ENCODE measurements around the gene DHX8.

The DHX8 gene

DNA sequence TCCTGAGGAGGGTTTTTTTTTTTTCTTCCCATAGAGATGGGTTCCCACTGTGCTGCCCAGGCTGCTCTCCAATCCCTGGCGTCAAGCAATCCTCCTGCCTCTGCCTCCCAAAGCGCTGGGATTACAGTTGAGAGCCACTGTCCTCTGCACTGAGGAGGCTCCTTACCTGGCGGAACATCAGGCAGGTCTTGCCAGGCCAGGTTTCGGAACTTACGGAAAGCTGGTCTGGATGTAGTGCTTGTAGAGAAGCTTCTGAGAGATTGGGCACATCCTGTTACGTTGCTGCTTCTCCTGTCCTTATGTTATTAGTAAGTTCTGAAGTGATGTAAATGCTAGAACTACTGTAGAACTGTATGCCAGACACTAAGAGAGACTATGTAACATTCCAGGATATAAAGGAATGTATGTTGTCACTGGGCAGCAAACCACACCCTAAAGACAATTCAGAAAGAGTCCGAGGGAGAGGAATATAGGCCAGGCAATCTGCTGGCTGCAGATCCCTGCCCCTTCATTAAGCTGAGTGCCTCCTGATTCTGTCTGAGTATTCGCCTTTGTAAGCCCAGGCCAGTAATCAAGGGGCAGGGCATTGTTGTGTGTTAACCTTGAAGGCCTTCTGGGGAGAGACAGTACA, 41.3 kb downstream of the DHX8 start:
- DNase-seq (ENCODE audit: low read depth in 2 of 2), result no peak

DNA sequence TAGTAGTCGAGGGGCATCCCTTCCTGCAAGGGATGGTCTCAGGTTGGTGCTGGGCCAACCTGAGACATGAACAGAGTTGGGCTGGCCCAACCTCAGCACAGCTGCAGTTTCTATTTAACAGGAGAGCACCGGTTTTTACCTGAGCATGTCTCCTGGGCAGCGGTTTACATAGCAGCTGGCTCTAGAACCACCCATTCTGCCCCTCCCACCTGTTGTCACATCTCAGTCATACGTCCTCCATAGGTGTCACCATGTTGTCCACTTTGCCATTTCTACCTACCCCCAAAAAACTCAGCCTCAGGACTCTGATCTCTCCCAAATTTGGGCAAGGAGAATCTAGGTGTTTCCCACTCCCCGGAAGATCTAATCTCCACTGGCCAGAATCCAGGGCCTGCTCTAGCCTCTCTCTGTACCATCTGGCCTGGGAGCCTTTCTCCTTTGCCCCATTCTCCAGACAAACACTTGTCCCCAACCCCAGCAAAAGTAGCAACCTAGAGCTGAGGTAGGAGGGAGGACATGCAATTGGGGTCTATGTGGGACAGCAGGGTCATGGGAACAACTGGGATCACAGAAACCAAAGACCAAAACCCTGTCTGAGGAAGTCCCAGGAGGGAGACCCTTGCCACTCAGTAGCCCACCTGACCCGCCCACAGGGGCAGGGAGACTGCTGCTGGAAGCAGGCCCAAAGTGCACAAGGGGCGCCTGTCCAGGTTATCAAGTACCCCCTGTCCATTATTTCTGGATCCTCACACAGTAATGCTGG, 43.3 kb downstream of the DHX8 start:
- DNase-seq (ENCODE audit: low read depth in 2 of 2), result no peak

DNA sequence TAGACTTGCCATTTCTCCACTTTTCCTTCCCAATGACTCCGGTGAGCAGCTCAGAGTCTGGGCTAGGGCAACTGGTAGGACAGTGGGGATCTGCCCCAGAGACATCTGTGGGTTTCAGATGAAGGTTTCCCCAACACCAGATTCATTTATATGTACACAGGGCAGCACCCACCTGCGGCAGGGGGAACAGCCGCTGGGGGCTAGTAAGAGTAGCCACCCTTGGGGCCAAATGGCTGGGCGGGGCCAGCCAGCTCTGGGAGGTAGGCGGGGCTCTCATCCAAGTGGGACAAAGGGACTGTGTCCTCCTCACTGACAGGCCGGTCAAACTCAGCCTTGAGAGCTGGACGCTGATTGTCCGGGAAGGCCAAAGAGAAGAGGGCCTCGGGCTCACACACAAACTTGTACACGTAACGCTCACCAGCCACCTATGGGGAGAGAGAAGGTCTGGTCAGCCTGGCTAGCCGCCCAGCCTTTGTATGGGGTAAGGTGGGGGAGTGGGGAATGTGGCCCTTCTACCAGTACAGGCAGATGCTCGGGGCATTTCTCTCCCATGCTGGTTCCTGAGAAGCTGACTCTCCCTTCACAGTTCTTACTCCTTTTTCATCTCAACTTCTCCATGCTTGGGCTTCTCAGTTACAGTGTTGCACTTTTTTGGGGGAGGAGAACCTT, 44.7 kb downstream of the DHX8 start:
- DNase-seq (ENCODE audit: low read depth in 2 of 2), result no peak

DNA sequence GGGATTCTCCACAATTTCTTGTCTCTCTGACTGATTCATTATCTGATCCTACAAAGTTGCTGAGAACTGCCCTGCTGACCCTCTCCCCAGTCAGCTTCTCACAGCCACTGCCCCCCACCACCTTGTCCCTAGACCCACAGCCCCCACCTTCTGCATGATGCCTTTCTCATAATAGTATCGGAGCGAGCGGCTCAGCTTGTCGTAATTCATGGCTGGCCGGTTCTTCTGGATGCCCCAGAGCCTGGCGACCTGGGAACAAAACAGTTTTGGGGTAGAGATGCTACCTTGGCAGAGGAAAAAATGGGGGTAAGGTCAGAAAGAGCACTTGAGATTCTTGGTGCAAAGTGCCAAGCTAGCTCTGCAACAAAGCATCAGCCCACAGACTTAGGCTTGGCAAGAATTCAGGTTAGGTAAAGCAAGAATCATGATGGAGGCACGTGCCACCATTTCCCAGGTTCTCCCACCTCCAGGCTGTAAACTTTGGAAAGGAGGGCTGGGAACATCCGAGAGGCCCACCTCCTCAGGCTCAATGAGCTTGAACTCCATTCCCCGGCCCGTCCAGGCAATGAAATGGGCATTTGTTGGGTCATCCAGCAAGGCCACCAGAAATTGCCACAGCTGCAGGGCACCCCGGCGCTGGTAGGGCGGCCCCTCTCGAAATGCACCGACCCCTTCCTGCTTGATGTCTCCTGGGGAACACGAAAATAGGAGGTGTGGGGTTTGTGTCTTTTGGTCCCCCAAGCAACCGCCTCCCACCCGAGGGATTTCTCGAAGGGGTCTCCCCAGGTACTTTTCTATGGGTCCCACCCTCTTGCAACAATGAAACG, 45.4 kb downstream of the DHX8 start:
- DNase-seq (ENCODE audit: low read depth in 2 of 2), result no peak

DNA sequence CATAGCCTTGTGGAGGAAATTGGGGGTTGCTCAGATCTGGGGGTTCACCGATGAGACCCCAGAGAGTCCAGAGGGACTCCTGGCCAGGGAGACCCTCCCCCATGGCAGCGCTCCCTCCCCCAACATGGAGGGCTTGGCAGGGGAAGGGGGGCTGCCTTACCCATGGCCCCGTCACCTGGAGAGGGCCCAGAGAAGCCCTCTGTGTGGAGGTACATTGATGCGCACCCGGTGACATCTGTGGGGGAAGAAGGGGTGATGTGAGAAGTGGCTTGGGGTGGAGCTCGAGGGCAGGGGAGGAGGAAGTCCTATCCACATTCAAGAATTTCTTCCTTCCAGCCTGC, 46.1 kb downstream of the DHX8 start:
- DNase-seq (ENCODE audit: low read depth in 2 of 2), result no peak

DNA sequence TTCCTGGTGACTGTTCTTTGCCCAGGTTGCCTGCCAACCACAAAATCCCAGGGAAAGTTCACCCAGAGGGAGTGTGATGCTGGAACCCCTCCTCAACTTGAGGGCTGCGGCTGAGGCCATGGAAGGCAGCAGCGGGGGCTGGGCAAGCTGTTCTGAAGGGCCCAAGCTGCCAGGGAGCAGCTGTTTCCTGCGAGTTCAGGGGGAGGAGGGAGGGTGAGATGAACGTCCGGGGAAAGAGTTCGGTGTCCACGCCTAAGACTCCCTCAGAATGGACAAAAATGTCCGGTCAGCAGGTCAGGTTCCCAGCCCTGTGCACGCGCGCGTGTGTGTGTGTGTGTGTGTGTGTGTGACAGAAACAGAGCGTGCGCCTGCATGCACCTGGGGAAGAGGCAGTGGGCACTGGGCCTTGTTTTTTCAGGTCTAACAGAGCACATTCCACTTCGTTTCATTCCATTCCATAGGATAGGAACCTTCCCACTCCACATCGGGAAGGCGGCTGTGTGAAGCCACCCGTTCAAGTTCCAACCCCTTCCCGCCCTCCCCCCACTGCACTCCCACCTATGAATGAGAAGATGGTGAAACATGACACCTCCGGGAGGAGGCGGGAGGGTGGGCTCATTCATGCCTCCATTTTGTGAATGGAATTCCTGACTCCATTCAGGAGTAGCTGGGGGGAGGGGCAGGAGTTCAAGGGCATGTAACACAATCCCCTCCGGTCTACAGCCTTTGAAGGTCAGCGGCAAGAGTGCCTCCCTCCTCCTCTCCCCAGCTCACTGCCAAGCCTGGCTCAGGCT, 46.7 kb downstream of the DHX8 start:
- no peak for DNase-seq (ENCODE audit: low read depth in 2 of 2)

DNA sequence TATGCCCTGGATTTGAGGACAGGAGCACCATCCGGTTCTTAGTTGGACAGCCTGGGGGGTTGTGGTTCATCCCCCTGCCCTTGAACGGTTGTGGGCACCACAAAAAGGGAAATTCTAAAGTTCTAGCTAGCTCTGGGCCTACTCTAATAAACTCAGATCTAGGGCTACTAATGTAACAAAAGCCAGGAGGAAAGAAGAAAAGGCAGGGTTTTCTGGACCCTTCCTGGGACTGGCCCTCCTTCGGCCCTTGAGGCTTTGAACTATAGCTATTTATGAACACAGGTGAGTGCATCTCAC, 47.3 kb downstream of the DHX8 start:
- DNase-seq (ENCODE audit: low read depth in 2 of 2), result no peak

DNA sequence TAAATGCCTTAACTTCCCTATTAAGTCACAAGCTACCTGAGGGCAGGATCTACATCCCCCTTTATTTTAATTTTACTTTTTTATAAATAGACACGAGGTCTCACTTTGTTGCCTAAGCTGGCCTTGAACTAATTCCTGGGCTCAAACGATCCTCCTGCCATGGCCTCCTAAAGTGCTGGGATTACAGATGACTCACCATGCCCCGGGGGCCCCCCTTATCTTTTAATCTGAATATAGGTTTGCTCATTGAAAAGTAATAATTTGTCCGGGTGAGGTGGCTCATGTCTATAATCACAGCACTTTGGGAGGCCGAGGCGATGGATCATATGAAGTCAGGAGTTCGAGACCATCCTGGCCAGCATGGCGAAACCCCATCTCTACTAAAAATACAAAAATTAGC, 48.2 kb downstream of the DHX8 start:
- DNase-seq (ENCODE audit: low read depth in 2 of 2), result no peak

DNA sequence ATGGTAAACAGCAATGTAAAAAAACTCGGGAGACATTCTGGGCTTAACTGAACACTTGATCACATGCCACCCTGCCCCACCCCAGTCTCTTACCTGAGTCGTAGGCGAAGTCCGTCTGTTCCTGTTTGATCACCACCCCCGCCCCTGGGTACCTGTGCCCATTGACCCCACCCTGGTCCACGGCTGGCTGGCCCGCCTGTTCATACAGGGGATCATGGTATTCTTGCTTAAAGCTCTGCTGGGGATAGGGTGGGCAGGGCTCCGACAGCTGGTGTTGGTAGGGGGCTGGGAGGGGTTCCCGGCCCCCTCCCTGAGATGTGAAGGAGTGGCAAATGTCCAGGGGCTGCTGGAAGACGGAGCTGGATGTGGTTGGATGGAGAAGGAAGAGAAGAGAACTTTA, 48.8 kb downstream of the DHX8 start:
- no peak for DNase-seq (ENCODE audit: low read depth in 2 of 2)

DNA sequence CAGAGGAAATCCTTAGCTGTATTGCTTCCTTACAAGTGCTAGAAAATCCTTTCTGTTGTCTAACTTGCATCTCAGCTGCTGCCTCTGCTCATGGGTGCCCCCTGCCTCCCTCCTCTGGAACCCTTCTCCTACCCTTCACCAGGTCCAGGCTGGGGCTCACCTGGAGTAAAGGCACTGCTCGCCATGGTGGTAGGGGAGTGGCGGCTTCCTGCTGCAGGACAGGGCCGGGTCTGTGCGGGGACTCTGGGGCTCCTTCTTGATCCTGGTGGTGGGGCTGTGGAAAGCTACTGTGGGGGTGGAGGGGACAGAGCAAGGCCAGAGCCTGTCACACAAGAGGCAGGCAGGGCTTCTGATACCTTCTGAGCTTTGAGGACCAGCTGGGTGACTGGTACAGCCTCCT, 49.9 kb downstream of the DHX8 start:
- DNase-seq (ENCODE audit: low read depth in 2 of 2), result no peak

DNA sequence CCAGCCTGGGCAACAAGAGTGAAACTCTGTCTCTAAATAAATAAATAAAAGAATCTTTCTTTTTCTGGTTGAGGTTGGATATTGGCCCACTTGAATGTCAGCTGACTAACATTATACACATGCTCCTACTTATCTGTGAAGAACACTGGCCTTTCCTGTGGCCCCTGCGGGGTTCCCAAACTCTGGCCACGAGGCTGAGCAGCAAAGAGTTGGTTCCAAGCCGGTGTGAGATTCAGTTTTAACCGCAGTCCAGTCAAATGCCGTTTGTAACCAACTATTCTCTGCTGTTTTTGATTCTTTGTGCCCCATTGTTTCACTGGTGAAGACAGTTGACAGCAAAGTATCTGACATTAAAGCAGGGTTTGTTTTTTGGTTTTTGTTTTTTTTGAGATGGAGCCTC, 51.1 kb downstream of the DHX8 start:
- no peak for DNase-seq (ENCODE audit: low read depth in 2 of 2)

DNA sequence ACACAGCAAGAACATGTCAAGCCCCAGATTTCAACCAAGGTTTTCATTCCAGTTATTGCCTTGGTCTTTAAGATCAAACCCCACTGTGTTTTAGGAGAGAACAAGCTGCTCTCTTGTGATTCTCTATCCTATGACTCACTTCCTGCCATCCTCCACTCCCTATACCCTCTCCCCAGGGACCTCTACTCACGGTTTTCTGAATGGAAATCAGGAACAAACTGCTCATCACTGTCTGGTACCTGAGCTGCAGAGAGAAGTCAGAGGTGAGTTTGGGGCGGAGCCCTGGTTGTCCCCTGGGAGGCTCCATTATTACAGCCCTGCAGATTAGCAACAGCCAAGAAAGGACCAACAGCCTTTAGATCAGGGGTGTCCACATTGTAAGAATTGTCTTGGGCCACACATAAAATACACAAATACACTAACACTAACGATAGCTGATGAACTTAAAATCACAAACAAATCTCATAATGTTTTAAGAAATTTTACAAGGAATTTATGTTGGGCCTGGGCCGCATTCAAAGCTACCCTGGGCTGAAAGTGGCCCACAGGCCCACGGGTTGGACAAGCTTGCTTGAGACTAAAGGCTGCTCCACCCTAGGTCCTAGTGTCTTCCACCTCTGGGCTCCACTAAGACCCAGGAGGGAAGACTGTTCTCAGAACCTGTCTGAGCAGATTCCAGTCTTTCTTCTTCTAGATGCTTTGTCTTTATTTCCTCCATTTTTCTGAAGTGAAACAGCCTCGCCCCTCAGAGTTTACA, 52.6 kb downstream of the DHX8 start:
- no peak for DNase-seq (ENCODE audit: low read depth in 2 of 2)

DNA sequence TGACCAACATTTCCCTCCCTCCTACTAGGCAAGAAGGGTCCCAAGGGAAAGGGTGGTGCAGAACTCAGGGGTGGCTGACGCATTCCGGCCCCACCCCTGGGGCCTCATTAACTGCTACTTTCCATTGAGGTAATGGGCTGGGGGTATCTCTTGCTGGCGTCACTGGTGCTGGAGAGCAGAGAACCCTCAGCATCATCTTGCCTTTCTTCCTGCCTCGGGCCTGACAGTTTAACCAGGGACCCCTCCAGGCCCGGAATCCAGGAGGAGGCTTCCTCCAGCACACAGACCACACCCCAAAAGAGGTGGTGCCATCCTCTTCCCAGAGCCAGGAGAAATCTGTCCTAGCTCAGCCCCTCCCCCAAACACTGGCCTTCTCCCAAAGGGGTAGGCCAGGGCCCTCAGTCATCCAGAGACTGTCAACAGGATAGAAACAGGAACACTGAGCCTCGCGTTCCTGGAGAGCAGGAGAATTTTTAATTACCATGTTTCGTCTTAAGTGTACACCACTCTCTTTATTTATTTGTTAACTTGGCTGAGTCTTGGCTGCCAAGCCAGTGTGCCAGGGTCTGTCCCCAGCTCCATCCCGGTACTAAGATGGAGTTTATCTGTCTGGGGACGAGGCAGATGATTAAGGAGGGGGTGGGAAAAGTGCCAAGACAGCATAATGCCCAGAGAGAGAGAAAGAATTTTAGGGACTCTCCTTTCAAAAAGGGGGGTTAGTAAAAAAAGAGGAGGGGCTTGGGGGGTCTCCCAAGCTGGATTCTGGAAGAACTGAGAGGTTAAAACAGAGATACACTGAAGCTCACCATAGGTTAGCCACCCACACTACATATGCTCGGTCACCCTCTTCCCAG, 57.3 kb downstream of the DHX8 start:
- no peak for DNase-seq (ENCODE audit: low read depth in 2 of 2)

DNA sequence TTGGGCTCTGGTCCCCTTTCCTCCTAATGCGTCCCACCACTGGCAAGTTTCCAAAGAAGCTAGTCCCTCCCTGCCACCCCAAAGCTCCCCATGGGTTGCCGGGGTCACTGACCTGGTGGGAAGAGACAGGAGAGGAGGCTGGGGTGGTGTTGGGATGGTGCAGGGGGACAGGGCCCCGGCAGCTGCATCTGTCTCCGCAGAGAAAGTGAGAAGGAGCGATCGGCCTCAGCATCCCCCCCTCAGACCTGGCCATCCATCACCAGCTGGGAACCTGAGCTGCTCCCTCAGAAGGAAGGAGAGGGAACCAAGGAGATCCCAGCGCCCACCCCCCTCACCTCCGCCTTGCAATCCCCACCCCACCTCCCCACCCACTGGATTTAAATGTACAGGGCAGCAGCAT, 59.1 kb downstream of the DHX8 start:
- DNase-seq (ENCODE audit: low read depth in 2 of 2), result no peak

DNA sequence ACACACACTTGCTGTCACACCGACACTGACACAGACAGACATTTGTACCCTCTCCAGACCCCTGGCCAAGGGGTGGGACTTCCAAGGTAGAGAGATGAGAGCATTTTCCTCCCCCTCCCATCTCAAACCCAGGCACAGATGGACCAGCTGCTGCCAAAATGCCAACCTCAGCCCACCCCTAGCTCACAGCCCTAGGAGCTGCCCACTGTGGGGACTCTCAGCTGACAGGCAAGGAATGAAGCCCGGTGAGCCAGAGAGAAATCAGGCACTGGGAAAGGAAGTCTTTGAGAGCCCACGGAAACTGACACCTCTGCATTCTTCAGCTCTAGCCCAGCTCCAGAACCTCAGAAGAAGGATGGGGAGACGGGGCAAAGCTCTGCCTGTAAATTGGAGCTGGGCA, 59.5 kb downstream of the DHX8 start:
- no peak for DNase-seq (ENCODE audit: low read depth in 2 of 2)

DNA sequence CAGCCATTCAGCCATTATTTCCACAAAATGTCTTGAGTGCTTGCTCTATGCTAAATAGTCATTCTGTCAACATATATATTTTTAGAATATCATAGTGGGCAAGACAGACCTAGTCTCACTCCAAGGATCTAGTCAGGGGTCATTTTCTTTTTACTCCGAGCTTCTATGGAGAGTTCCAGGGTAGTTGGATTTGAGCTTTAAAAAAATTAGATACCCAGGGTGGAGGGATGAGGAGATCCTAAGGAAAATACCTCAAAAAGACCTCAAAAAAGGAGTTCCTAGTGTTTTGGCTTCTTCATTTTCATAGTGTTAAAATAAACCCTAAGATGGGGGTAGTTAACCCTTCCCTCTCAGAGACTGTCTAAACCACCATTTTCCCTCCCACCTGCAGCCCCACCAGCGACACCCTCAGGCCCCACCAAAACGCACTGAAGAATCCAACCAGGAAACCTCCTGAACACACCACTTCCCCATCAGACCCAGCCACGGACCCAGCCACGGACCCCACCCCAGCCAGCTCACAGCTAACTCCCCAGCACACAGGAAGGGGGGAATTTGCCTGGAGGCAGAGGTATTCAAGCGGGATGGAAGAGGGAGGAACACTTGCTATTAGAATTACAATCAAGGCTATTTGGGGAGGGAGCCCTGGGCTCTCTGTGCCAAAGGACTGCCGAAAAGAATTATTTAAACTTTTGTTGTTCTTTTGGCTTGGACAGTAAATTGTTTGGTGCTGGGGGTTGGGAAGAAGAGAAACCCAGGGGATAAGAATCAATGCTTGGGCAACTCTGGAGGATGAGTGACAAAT, 60.2 kb downstream of the DHX8 start:
- DNase-seq (ENCODE audit: low read depth in 2 of 2), result no peak

DNA sequence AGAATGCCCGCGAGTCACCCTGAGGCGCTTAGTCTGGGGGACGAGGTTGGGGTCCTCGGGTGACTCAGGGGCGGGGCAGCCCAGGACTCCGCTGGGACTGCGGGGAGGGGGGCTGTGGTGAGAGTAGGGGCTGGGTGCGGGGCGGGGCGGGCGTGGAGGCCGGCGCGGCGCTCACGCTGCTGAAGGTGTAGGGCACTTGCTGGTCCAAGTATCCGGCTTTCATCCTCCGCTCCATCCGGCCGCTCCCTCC, 61.5 kb downstream of the DHX8 start:
- DNase-seq (ENCODE audit: low read depth in 2 of 2), result peak in 1 of 2 donors; percentile 10

DNA sequence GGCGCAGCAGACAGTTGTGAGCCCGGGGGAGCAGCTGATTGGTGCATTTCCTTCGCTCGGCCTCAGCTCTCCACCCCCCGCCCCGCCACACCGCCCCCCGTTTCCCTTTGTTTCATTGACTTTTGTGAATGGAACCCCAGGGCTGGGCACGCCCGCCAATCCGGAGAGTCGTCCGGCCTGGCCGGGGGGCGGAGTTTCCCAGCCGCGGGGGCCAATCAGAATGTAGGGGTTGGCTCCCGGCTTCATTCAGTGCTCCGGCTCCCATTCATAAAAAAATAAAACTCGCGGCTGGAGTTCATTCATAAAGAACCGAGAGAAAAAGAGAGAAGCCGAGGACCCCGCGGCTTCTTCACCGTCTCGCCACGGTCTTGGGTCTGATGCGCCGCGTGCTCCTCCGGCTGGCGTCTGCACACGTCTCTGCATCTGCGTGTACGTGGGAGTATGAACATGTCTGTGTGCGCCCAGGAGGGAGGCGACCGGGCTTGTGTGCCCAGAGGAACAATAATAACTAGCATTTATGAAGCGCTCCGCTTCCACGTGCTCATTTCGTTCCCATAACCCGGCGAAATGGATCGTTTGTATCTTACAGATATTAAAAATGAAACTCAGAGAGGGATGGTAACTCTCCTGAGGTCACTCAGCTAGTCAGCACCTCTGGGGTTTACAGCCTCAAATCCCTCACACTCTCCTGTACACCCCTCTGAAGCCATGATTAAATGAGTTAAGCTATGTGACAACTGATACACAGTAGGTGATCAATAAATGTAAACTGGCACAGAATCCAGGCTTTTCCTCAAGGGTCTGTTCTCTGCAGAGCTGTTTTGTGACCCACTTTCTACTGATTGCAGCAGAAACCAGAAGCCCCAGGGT, 62.8 kb downstream of the DHX8 start, which contains the start of gene ETV4:
ETV4 (minus strand) TSS at position 22 of the 870 bp plus-strand sequence. CDS start 723 bp downstream, outside the sequence.
- peak; percentile 93 for DNase-seq (ENCODE audit: low read depth in 2 of 2)

DNA sequence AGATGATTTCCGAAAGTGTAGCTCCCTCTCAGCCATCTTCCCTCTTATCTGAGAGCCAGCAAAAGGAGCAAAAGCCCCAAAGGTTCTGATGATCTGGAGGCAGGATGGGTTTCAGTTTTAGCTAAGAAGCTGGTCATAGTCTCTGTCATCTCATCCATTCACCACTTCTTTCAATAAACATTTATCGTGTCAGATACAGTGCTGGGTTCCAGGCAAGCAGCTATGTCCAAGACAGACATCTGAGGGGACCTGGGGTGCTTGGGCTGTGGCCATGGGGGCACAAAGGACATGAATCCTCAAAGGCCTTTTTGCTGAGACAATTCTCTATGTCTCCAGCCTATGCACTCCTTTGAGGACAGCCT, 63.4 kb downstream of the DHX8 start:
- DNase-seq (ENCODE audit: low read depth in 2 of 2), result no peak
